ENCODE data around the gene HMCN2.

GRCh38 chr9:130395810-130396435, 130.4 kb downstream of the HMCN2 start:
- TF ChIP-seq, protein P1, sequence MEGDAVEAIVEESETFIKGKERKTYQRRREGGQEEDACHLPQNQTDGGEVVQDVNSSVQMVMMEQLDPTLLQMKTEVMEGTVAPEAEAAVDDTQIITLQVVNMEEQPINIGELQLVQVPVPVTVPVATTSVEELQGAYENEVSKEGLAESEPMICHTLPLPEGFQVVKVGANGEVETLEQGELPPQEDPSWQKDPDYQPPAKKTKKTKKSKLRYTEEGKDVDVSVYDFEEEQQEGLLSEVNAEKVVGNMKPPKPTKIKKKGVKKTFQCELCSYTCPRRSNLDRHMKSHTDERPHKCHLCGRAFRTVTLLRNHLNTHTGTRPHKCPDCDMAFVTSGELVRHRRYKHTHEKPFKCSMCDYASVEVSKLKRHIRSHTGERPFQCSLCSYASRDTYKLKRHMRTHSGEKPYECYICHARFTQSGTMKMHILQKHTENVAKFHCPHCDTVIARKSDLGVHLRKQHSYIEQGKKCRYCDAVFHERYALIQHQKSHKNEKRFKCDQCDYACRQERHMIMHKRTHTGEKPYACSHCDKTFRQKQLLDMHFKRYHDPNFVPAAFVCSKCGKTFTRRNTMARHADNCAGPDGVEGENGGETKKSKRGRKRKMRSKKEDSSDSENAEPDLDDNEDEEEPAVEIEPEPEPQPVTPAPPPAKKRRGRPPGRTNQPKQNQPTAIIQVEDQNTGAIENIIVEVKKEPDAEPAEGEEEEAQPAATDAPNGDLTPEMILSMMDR (IDR thresholded peaks at IDR 0.05), result no peak
- TF ChIP-seq POLR2AphosphoS5 (IDR thresholded peaks at IDR 0.05) (no peak), EP300 (IDR thresholded peaks at IDR 0.05) (no peak)

Data from esophagus muscularis mucosa (tissue), 4 donors.